Stimulated activated CD4-positive, alpha-beta T cell treated with anti-CD3 and anti-CD28 coated beads, Interleukin-15, amount 100 ng/mL, for 1 hour (primary cell): ENCODE measurements around the gene STX7.

ENCODE experiments used
- DNase-seq, 2 donors: peaks; one replicate each; pipeline ENCODE4 v3.0.0-alpha.2; 2020; ENCODE audit warnings: low read depth in 1 of 2, low spot score in 1 of 2

STX7 gene

GRCh38 chr6:132506869-132507808 lies 5.8 kb downstream of the STX7 start:
- DNase-seq = no peak

DNA sequence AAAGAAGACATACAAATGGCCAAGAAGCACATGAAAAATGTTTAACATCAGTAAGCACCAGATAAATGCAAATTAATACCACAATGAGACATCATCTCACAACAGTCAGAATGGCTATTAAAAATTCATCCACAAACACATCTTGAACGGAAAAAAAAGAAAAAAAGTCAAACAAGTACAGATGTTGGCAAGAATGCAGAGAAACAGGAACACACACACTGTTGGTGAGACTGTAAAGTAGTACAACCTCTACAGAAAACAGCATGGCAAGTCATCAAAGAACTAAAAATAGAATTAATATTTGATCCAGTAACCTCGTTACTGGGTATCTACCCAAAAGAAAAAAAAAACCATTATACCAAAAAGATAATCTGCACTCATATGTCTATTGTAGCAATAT lies 6.5 kb downstream of the STX7 start:
- DNase-seq = no peak

- DNase-seq = no peak
Measured at GRCh38 chr6:132505158-132505557, 7.8 kb downstream of the STX7 start.

GRCh38 chr6:132504757-132505156 lies 8.2 kb downstream of the STX7 start:
- DNase-seq = no peak

DNA sequence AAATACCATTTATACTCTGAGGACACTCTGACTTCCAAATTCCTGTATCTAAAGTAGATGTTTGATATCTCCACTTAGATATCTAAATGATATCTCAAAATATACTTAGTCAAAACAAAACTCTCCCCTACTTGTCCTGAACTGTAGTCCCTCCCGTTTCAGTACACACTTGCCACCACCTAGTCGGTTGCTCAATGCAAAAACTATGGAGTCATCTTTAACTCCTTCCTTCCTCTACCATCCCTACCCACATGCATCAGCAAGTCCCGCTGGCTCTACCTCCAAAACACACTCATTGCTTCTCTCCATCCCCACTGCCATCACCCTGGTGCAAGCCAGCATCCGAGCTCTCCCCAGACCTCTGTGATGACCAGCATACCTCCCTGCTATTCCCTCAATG lies 13.2 kb downstream of the STX7 start:
- DNase-seq = no peak

GRCh38 chr6:132498638-132499037 lies 14.3 kb downstream of the STX7 start:
- no peak for DNase-seq

GRCh38 chr6:132496519-132497180 lies 16.3 kb downstream of the STX7 start:
- no peak for DNase-seq

- DNase-seq = no peak
Measured at GRCh38 chr6:132495604-132496079, 17.3 kb downstream of the STX7 start.

DNA sequence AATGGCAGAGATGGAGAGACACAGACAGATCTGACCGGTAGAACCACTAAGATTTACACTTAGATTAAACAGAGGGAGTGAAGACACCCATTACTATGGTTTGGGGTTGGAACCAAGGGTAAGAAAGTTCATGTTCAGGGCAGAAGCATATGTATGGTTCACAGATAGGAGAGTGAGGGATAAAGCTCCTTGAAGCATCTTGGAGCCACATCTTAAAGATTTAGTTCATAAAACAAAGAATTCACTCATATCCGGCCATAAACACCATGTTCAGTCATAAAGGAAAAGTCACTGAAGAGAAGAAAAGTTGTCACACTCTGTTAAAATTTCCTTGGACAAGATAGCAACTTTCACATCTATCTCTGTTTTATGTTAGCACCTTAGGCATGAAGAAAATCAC lies 18.0 kb downstream of the STX7 start:
- no peak for DNase-seq

GRCh38 chr6:132491881-132492280 lies 21.0 kb downstream of the STX7 start:
- no peak for DNase-seq

DNA sequence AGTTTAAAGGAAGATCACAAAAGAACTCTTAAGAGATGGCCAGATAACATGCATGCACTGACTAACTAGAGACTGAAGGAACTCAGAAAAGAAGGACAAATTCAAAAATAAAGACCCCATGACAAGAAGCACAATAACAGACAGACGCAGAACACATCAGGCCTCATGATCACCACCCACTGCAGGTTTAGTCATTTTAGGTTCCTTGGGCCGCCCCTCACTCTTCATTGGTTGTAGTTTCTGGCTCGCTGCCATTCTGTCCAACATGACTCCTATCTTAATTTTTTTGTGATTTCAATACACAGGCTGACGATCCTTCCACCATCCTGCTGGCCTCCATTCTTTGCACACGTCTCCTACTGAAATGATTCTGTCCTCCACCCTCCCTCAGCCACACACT lies 21.6 kb downstream of the STX7 start:
- DNase-seq = no peak

GRCh38 chr6:132490478-132491204 lies 22.3 kb downstream of the STX7 start:
- DNase-seq = no peak

GRCh38 chr6:132490024-132490423 lies 22.9 kb downstream of the STX7 start:
- DNase-seq = no peak

DNA sequence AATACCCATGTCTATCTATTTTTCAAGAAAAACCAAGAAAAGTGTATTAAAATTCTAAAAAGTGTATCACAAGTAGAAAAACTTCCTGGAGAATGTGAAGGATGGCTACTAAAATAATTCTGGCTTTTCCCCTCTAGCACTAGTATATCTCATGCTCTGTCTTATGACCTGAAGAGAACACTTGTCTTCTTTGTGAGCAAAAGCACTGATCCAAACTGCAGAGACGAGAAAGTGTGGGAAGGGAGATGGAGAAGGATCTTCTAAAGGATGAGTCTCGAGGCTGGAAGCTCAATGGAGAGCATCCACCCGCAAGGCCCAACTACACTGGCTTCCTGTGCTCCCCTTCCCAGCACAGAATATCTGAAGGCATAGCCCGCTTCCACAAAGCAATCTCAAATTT lies 23.5 kb downstream of the STX7 start:
- no peak for DNase-seq

GRCh38 chr6:132487762-132488161 lies 25.2 kb downstream of the STX7 start:
- DNase-seq = no peak

DNA sequence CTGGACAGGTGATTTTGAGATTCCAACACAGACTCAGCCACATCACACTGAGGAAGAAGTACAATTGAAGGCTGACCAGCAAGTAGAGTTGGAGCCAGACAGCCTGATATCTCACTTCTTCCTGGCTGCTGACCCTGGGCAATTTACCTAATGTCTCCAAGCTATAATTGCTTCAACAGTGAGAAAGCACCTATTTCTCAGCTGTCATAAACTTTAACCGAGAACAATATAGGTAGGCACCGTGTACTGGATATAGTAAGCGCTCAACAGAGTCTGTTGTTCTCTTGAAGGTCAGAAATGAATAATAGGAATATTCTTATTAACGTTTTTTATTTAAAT lies 28.3 kb downstream of the STX7 start:
- DNase-seq = no peak

GRCh38 chr6:132483779-132484679 lies 28.9 kb downstream of the STX7 start:
- no peak for DNase-seq

DNA sequence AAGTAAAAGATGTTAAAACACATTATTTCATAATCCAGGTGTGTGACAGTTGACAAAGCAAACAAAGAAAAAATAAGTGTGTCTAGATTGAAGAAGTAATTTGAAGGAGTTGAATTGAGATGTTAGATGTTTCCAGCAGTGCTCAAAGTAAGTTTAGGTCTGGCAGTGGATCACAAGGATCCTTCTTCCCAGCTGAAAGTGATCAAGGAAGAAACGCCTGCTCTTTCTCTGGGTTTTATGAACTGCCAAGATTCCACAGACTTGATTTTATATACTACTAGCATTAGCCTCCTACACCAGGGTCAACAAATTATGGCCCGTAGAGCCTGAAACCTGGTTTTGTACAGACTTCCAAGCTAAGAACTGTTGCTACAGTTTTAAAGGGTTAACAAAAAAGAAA lies 30.3 kb downstream of the STX7 start:
- no peak for DNase-seq

- no peak for DNase-seq
Measured at GRCh38 chr6:132481189-132481588, 31.7 kb downstream of the STX7 start.

GRCh38 chr6:132479131-132479530 lies 33.8 kb downstream of the STX7 start:
- no peak for DNase-seq

GRCh38 chr6:132478674-132479073 lies 34.2 kb downstream of the STX7 start:
- DNase-seq = no peak
